ENCODE results near the gene ARRDC4.

DNA sequence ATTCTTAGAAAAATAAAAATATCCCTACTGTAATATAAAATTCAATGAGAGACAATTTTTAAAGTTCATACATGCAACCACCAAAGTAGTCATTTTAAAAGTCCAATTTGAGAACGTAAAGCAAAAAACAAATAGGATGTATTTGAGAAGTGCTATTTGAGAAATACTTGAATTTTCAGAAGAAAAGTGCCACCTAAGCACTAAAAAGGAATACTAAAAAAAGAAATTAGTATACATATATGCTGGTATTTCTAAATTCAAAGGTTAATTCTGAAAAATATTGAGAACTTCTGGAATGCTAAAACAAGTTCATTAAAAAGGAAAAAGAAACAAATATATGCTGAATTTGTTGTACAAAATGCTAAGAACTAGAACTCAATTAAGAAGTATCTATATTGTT lies 29.2 kb upstream of the ARRDC4 start:
- TF ChIP-seq, protein P1, sequence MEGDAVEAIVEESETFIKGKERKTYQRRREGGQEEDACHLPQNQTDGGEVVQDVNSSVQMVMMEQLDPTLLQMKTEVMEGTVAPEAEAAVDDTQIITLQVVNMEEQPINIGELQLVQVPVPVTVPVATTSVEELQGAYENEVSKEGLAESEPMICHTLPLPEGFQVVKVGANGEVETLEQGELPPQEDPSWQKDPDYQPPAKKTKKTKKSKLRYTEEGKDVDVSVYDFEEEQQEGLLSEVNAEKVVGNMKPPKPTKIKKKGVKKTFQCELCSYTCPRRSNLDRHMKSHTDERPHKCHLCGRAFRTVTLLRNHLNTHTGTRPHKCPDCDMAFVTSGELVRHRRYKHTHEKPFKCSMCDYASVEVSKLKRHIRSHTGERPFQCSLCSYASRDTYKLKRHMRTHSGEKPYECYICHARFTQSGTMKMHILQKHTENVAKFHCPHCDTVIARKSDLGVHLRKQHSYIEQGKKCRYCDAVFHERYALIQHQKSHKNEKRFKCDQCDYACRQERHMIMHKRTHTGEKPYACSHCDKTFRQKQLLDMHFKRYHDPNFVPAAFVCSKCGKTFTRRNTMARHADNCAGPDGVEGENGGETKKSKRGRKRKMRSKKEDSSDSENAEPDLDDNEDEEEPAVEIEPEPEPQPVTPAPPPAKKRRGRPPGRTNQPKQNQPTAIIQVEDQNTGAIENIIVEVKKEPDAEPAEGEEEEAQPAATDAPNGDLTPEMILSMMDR (IDR thresholded peaks at IDR 0.05): no peak
- TF ChIP-seq POLR2A (IDR thresholded peaks at IDR 0.05): no peak
